Hematopoietic multipotent progenitor cell treated with erythropoietin and hydrocortisone succinate and interleukin-3 and kit ligand, for 4 days (in vitro differentiated cells): ENCODE results near the gene PCCA.
"Not testable (repeated sequence)": the region's sequence is repeated elsewhere in the genome, so short reads cannot be mapped to it uniquely, and the experiment has no call there.

Source experiments
- DNase-seq: peaks from one replicate; pipeline ENCODE4 v3.0.0-alpha.2; 2015

PCCA gene

DNA sequence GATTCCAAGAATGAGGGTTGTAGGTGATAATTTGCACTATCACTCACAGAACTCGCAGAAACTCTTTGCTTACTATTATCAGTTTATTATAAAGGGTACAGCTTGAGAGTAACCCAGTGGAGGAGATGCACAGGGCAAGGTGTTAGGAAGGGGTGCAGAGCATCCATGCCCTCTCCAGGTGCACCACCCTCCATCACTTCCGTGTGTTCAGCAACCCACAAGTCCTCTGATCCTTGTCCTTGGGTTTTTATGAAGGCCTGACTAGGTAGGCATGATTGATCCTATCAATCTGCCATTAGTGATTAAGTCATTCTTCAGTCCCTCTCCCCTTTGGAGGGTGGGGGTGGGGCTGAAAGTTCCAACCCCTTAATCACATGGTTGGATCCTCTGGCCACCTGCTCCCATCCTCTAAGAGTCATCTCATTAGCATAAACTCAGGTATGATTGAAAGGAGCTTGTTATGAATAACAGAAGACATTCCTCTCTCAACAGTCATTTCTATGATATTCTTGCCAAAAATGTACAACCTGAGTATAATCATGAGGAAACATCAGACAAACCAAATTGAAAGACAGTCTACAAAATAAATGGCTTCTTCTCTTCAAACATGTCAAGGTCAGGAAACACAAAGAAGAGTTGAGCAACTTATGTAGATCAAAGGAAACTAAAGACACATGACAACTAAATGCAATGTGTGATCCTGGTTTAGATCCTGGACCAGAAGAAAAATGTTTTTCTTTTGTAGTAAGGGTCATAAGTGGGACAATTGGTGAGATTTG is 225.4 kb downstream of the PCCA start:
- DNase-seq, result no peak

DNA sequence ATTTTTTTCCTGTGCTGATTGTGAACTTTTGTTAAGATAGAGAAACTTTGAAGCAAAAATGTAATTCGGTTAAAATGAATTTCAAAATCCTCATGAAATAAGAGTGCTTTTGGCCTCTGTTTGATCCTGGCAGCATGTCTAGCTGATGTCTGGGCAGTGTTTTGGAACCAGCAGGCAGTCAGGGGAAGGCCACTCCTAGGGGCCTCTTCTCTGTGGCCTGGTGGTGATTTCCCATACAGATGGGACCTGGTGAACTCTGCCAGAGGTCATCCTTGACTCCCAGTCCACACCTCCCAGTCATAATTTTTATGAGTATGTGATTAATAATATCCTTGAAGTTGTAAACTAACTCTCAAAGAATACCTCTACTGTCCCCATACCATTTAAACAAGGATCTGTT is 226.6 kb downstream of the PCCA start:
- no peak for DNase-seq

DNA sequence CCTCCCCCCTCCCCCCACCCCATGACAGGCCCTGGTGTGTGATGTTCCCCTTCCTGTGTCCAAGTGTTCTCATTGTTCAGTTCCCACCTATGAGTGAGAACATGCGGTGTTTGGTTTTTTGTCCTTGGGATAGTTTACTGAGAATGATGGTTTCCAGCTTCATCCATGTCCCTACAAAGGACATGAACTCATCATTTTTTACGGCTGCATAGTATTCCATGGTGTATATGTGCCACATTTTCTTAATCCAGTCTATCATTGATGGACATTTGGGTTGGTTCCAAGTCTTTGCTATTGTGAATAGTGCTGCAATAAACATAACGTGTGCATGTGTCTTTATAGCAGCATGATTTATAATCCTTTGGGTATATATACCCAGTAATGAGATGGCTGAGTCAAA is 229.6 kb downstream of the PCCA start:
- not testable (repeated sequence) for DNase-seq

DNA sequence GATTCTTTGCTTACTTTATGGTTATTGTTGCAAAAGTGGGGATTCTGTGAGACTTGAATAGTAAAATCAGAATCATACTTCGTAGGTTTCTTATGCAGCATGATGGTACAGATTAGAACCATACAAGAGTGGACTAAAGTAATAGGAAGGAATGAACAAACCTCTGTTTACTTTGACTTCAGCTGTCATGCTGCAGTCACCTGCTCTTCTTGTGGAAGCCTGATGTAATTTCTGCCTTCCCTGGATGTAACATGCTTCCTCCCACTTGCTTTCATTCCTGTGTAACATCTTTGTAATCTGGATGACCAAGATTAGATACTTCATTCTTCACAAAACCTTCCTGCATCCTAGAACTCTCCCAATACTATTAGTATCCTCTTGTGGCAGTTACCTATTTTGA is 235.0 kb downstream of the PCCA start:
- DNase-seq, result no peak

DNA sequence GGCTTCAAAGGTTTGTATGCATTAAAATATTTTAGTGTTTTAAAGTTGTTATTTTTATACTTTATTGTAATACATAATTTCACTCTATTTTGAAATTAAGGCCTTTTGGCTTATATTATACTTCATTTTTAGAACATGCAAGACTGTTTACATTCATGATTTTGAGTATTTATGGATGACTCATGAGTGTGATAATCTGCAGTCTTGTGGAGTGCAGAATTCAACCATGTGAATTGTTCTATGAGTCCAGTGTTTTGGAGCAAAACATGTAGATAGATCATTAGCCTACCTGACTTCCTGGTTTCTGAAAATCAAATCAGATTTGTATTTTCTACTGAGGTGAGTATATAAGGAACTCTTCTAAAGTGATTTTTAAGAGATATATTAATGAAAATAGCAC is 241.8 kb downstream of the PCCA start:
- no peak for DNase-seq

DNA sequence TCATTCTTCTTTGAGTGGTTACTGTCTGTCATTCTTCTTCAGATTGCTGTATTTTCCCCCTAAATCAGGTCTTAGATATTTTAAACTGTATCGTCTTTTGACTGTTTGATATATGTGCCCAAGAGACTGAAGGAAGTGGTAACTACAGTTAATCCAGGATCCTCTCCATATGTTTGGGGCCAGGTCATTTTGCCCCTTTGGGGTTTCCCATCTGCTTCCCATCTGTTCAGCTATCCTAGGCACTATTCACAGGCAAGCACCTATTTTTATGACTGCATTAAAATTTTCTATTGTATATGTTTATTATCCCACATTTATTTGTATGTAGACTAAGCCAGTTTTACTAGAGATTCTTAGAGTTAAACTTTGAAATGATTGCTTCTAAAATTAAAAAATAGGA is 244.2 kb downstream of the PCCA start:
- no peak for DNase-seq

DNA sequence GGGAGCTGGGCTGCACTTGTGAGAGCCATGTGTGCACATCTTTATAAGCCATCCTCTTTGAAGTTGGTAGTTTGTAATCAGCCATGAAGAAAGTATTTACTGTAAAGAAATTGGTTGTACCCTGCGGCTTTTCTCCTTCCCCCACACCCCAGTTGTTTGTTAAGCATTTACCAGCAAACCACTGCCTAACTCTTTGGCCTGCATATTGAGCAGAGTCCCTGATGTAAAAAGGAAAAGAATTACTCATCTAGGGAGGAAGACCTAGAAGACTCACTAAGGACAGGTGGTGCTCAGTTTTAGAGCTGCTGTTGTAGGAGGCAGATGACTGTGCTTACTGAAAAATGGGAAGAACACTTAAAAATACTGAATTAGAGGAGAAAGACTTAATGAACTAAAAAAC is 245.3 kb downstream of the PCCA start:
- DNase-seq, result no peak

DNA sequence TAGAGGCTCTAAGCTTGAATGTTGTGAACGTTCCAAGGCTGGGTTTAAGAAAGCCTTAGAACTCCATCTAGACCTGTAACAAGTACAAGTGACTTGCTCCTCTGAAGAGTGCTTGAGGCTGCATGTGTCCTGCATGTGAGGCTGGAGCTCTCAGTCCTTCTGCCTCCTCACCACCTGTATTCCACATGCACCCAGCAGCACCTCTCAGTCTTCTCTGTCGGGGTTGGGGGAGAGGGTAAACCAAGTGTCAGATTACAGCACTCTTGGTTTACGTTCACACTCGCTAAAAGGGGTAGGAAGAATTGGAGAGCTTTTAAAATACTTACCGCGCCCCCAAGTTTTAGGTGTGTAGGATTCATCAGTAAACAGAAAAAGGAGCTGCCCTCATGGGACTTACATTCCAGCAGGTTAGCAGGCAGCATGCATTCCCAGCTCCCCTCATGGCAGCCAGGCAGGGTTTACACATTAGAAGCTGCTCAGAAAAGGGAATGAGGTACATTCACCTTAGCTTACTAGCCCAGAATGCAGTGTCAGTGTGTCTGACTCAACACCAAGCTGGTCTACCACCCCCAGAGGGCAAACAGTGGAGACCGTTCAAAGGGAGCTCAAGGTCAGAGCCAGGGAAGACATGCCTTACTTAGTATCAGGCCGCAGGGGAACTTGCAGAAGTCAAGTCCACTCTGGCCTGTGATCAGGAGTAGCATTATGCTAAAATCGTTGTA is 248.1 kb downstream of the PCCA start:
- DNase-seq, result no peak

DNA sequence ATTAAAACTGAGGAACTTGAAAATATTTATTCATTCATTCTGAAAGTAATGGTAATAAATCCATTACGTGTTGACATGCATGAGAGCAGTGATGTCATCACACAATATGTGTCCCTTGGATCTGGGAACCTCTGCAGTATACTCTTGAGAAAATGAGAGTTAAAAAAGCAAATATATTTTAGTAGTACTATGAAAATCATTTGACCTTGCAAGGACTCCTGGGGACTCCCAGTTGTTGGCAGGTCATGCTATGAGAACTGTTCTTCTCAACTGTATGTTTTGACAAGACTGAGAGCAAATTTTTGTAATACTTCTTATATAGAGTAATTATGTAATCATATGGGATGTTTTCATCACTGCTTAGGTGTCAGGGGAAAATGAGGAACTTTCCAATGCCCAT is 249.4 kb downstream of the PCCA start:
- no peak for DNase-seq

DNA sequence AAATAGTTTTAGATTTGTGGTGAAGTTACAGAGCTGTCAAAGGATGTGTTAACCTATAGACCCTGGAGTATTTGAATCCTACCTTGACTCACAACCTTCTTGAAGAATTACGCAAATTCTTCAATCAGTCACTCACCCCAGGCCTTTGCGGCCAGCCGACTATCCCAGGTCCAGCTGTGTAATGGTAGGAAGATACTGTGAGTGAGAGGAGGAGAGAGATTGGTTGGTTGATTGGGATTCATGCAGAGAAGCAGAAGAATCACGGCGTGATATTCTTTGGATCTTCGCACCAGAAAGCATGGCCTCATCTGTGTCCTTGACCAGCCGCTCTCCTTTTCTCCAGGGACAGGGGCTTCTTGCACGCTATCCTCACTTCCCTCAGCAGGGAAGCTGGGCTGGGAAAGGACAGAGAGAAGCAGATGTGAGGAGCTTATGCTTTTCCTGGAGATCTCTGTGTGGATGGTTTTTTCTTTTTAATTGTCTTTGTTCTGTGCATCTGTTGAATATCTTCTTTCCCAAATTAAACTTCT is 250.6 kb downstream of the PCCA start:
- DNase-seq, result no peak

DNA sequence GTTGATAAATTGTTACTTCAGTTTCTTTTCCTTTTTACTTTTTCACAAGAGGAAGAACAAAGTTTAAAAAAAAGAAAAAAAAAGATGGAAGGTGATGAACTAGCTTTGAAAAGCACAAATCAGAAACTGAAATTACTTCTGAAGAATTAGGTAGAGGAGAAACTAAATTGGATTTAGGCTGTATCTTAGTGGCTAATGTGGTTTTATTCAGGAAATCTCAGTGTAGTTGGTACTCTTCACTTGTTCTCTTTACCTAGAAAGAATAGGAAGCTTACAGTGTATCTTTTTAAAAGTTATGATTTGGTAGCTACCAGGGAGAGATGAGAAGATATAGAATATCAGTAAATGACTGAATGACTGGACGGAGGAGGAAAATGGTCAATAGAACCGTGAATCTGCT is 252.0 kb downstream of the PCCA start:
- DNase-seq, result no peak

DNA sequence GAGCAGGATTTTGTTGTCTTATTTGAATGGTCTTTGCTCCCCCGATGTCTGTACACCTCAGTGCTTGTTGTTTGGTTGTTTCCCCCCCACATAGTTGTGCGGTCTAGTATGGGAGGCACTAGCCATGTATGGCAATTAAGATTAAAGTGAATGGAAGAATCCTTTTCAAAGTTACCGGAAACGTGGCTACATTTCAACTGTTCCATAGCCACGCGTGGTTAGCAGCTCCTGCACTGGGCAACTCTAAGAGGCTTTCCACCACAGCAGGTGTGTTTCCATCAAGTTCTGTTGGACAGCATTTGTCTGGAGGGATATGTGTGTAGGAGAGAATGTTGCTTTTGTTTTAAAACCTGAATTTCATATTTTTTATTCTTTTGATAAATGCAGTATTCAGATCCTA is 252.4 kb downstream of the PCCA start:
- DNase-seq, result no peak

DNA sequence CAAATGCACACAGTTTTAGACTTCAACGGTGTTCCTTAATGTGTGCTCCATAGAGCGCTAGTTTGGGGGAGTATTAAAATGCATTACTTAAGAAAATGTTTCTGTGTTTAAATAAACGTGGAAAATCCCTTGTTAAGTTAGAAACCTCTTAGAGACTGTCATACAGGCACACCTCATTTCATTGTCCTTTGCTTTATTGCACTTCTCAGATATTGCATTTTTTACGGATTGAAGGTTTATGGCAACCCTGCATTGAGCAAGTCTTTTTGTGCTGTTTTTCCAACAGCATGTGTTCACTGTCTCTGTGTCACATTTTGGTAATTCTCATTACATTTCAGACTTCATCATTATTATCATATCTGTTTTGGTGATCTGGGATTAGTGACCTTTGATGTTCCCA is 255.7 kb downstream of the PCCA start:
- no peak for DNase-seq

DNA sequence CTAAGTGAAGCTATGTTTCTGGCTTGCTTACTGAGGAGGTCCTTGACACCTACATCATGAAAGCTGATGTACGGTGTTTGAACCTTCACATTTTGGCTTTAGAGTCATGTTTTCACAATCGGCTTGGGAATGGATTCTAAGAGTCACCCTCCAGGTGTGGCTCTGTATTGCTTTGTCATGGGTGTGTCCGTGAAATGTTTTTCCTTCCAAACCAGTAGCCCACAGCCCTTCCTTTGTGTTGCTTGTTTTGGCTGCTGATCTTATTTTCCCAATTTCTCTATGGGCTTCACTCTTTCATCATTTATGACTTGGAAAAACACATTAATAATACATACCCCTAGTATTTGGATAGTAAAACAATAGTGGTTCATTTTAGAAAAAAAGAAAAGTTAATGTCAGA is 259.1 kb downstream of the PCCA start:
- no peak for DNase-seq

DNA sequence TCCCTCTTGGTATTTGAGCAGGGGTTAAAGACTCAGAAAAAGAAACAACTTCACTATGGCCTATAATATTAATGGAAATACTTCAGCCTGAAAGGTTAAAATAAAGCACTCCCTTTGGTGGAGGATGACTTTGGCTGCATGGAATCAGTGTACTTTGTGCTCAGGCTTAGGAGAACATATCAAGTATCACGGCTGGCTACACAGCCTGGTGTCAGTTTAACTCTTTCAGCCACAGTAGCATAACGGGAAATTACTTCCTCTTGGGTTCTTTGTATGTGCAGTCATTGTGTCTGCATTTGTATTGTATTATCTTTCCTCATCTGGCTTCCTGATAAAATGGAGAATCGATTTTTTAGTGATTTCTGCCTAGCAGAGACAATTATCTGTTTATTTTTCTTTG is 260.7 kb downstream of the PCCA start:
- no peak for DNase-seq

DNA sequence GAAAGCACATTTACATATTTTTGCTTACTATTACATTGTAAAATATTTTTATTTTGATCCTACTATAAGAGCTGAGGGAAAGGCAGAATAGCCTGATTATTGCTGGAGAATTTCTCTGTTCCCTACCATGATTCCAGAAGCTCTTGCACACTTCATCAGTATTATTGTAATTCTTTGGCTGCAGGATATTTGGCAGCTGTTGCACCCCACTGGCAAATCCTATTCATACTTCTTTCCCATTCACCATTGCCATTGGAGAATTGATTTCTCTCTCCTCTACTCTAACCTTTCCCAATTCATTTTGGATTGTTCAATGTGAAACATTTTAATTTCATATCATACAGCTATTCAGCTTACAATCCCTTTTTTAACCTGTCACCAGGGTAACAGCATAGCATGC is 261.7 kb downstream of the PCCA start:
- DNase-seq, result no peak

DNA sequence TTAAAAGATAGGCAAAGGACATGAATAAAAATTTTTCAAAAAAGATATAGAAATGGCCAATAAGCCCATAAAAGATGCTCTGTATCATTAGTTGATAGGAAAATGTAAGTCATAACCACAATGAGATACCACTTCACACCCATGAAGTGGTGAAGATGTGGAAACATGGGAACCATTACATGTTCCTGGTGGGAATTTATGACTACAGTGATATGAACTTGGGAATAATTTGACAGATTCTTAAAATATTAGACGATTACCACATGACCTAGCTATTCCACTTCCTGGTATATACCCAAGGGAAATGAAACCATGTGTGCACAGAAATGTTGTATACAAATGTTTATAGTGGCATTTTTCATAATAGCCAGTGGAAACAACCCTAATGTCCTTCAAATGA is 267.5 kb downstream of the PCCA start:
- DNase-seq, result no peak

DNA sequence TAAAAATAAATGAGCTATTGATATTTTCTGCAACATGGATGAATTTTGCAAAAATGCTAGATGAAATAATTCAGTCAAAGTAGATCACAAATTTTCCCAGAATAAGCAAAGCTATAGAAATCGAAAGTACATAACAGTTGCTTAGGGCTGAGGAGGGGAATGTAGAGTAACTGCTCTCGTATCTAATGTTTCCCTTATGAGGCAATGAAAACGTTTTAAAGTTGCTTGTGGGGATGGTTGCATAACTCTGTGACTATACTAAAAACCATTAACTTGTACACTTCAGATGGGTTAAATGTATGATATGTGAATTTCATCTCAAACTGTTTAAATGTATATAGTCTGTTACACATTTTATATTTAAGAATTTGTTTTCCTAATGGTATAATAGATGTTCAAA is 268.0 kb downstream of the PCCA start:
- DNase-seq, result peak; percentile 17

DNA sequence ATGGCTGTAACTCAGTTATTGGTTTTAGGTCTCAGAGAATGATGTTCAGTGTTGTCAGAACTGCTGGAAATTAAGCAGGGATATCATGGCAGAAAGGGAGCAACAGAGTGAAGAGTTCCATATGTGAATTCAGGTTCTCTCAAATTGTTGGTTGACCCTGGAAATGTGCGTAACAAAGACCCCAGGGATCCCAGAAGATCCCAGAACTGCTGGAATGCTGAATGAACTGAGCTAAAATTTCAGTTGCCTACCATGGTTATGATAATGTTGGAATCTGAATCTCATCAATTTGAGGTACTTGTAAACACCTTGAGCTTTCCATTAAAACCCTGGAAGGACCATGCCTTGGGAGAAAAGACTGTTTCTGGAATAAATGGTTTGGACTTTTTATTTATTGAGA is 268.9 kb downstream of the PCCA start:
- DNase-seq, result no peak

DNA sequence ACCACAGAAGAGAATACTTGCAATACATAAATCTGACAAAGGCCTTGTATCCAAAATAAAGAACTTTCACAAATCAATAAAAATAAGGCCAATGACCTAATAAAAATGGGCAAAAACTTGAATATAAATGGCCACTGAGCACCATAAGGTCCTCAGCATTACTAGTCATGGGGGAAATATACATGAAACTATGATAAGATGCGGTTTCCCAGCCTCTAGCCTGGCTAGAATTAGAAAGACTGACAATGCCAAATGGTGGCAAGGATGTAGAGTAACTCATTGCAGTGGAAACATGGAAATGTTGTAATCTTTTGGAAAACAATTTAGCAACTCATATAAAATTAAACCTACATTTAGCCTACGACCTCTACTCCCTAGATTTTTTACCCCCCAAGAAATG is 272.6 kb downstream of the PCCA start:
- no peak for DNase-seq

DNA sequence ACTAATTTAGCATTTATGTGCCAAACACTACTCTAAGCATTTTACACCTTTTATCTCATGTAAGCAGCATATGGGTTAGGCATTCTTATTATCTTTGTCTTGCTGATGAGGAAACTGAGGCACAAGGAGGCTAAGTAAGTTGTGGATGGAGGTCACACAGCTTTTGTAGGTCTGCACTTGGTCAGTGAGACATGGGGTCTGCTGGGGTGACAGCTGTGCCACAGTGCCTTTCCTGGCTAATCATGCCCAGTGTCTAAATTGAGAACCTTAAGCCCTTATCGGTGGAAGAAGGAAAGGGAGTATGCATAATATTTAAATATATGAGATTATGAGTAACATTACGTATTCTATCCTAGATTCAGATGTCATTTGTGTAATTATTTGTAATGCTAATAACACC is 273.5 kb downstream of the PCCA start:
- no peak for DNase-seq

DNA sequence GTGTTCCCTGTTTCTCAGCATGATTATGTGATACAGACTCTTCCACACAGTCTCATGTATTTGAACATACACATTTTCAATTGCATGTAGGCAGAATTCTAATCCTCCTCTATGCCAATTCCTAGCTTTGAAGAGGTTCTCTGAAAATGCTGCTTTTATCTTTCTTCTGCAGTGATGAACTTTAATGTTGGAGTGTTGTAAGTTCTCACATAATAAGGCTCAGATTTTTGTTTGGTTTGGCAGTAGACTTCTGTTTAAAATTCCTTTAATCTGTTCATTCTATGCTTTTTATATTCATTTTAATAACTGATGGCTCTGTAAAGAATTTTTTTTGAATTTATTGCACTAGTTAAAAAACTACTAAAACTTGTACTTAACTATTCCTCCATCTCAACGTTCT is 273.9 kb downstream of the PCCA start:
- no peak for DNase-seq

DNA sequence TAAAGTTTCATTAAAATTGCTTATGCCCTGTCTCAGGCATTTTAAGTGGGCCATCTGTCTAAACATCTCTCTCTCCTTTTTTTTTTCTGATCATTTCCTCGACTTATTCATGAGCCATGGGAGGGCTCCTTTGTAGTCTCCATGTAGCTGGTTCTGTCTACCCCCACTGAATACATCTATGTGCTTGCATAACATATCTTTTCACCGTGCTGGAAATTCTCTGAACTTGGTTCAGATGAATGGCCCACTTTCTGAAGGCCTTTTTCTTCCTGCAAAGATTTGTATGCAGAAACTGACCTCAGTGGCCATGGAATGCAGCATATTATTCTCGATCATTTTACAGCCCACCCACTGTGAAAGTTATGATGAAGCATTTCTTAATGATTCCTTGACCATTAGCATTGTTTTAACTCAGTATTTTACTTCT is 274.4 kb downstream of the PCCA start:
- no peak for DNase-seq

DNA sequence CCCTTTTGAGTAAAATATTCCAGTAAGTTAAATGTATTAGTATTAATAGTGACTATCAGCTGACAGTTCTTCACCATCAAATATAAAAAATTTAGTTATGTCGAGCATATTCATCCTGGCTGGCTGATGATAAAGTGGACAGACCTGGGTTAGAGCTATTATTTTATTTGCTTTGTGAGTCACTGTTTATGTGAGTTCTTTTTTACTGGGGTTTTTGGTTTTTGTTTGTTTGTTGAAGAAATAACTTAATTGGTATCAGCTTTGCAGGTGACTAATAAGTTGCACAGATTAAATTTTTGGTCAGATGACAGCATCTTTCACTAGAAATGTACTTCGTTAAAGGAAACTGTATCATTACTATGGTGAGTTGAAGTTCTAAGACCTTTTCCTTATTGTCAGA is 275.0 kb downstream of the PCCA start:
- no peak for DNase-seq

DNA sequence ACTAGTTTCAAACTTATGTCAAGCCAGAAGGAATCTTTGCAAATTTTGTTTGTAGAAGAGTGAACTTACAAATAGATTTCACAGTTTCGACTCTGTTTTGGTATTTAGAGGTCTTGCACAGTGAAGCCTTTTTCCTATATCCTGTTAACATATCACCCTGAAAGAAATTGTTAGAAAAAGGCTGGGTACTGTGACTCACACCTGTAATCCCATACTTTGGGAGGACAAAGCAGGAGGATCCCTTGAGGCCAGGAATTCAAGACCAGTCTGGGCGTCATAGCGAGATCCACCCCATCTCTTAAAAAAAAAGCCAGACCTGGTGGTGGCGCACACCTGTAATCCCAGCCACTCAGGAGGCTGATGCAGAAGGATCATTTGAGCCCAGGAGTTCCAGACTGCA is 275.7 kb downstream of the PCCA start:
- DNase-seq, result no peak
